Smooth muscle cell (in vitro differentiated cells): Measurements from ENCODE around the gene F12. TPM values are rescaled to one million over a fixed set of nuclear protein-coding genes. Genes with fewer than 3 reads are reported as not detected.

Experiments used
- DNase-seq: peaks from one replicate; lab custom pipeline; 2025; ENCODE audit not compliant: unreplicated experiment; lab: John Stamatoyannopoulos, UW
- H2AFZ ChIP-seq: fragments of 200-600 bp; sonication (generic); 2 replicates; pipeline ENCODE4 v1.6.0; 2016; ENCODE audit warnings: antibody characterized with exemption, low read depth, mild to moderate bottlenecking
- H3F3A ChIP-seq: fragments of 200-600 bp; sonication (generic); 2 replicates; pipeline ENCODE4 v1.6.0; 2017; ENCODE audit warnings: antibody characterized with exemption, low read depth
- H3K27ac ChIP-seq: fragments of 200-600 bp; sonication (generic); 2 replicates; pipeline ENCODE4 v1.5.1; 2016; ENCODE audit warnings: low read depth, mild to moderate bottlenecking
- H3K27me3 ChIP-seq: fragments of 200-600 bp; sonication (generic); 2 replicates; pipeline ENCODE4 v1.6.1; 2016; ENCODE audit warnings: low read depth, mild to moderate bottlenecking
- H3K36me3 ChIP-seq: fragments of 200-600 bp; sonication (generic); 2 replicates; pipeline ENCODE4 v1.5.1; 2016; ENCODE audit warnings: low read depth
- H3K4me1 ChIP-seq: fragments of 200-600 bp; sonication (generic); 2 replicates; pipeline ENCODE4 v1.5.1; 2016; ENCODE audit warnings: low read depth
- H3K4me2 ChIP-seq: fragments of 200-600 bp; sonication (generic); 2 replicates; pipeline ENCODE4 v1.6.0; 2016; ENCODE audit warnings: mild to moderate bottlenecking
- H3K4me3 ChIP-seq: fragments of 200-600 bp; sonication (generic); 2 replicates; pipeline ENCODE4 v1.5.1; 2016; ENCODE audit warnings: mild to moderate bottlenecking
- H3K79me2 ChIP-seq: fragments of 200-600 bp; sonication (generic); 2 replicates; pipeline ENCODE4 v1.6.0; 2016; ENCODE audit warnings: low read depth, mild to moderate bottlenecking
- H3K9ac ChIP-seq: fragments of 200-600 bp; sonication (generic); 2 replicates; pipeline ENCODE4 v1.6.0; 2016; ENCODE audit warnings: low read depth
- H3K9me3 ChIP-seq: fragments of 200-600 bp; sonication (generic); replicated peaks from 2 replicates; pipeline ENCODE4 v1.5.1; 2016; ENCODE audit warnings: low read depth
- H4K20me1 ChIP-seq: fragments of 200-600 bp; sonication (generic); 2 replicates; pipeline ENCODE4 v1.6.0; 2016; ENCODE audit warnings: low read depth
- CTCF ChIP-seq: fragments of 200-600 bp; sonication (generic); IDR thresholded peaks from 2 replicates; pipeline ENCODE4 v1.5.1; 2017; ENCODE audit warnings: borderline replicate concordance, mild to moderate bottlenecking, antibody characterized with exemption; ENCODE audit not compliant: insufficient read depth, poor library complexity, severe bottlenecking
- WGBS: methylation state at CpG from one replicate; pipeline ENCODE4 v1.1.7; 2016; ENCODE audit warnings: low lambda C conversion rate; 5-methylcytosine and 5-hydroxymethylcytosine counted together
- polyA plus RNA-seq: library from polyadenylated mRNA; unstranded; fragments of >200 nt; fragmentation: Nextera tagmentation; extraction: Ambion mirVana; gene quantifications from 2 replicates; pipeline ENCODE4 v1.2.1, GENCODE V29; 2016
- total RNA-seq: library from RNA; depleted of rRNA; stranded (reverse); fragments of >200 nt; gene quantifications from 2 replicates; pipeline ENCODE4 v1.2.3, GENCODE V29; 2014

F12 gene
- total and polyA plus RNA-seq, 2 experiments from 2014 or later: 3.6 to 15.0 TPM

GRCh38 chr5:177452688-177453638, 43.6 kb upstream of the F12 start:
- Histone ChIP-seq H3K79me2 (no peaks in the 10 kb centered on the region), H3K4me1 (peaks cover 22% of the 10 kb centered on the region), H3K27me3 (no peaks in the 10 kb centered on the region), H3K36me3 (no peaks in the 10 kb centered on the region), H4K20me1 (peaks cover 56% of the 10 kb centered on the region), H3K4me3 (no peak overlapping the region), H3K27ac (no peak overlapping the region), H3K9me3 (no peaks in the 10 kb centered on the region), H3K9ac (no peak overlapping the region), H3K4me2 (no peak overlapping the region), H3F3A (peaks cover 27% of the 10 kb centered on the region), H2AFZ (no peak overlapping the region)
- no peak for TF ChIP-seq CTCF
- 91% methylated on average over 17 of the region's 17 CpGs for WGBS
- DNase-seq: no peak

- no peaks in the 10 kb centered on the region for H3K79me2 ChIP-seq
- no peak overlapping the region for H2AFZ ChIP-seq
- H3K4me3 ChIP-seq: no peak overlapping the region
- peaks cover 12% of the 10 kb centered on the region for H3F3A ChIP-seq
- no peaks in the 10 kb centered on the region for H3K36me3 ChIP-seq
- TF ChIP-seq CTCF: no peak
- H3K4me1 ChIP-seq: peaks cover 17% of the 10 kb centered on the region
- 95% methylated on average over 10 of the region's 10 CpGs for WGBS
- no peaks in the 10 kb centered on the region for H3K27me3 ChIP-seq
- no peaks in the 10 kb centered on the region for H3K9me3 ChIP-seq
- H4K20me1 ChIP-seq: peaks cover 37% of the 10 kb centered on the region
- no peak overlapping the region for H3K9ac ChIP-seq
- no peak overlapping the region for H3K27ac ChIP-seq
- H3K4me2 ChIP-seq: no peak overlapping the region
- DNase-seq: no peak
Observed at GRCh38 chr5:177450667-177451424, 41.5 kb upstream of the F12 start.

- H3K4me1 ChIP-seq: peaks cover 19% of the 10 kb centered on the region
- no peak overlapping the region for H3K4me3 ChIP-seq
- H3K4me2 ChIP-seq: no peak overlapping the region
- no peaks in the 10 kb centered on the region for H3K9me3 ChIP-seq
- H3K27ac ChIP-seq: no peak overlapping the region
- no peak overlapping the region for H2AFZ ChIP-seq
- peaks cover 26% of the 10 kb centered on the region for H4K20me1 ChIP-seq
- TF ChIP-seq CTCF: no peak
- H3K79me2 ChIP-seq: no peaks in the 10 kb centered on the region
- 93% methylated on average over 18 of the region's 18 CpGs for WGBS
- peaks cover 9% of the 10 kb centered on the region for H3F3A ChIP-seq
- H3K36me3 ChIP-seq: no peaks in the 10 kb centered on the region
- no peak overlapping the region for H3K9ac ChIP-seq
- no peaks in the 10 kb centered on the region for H3K27me3 ChIP-seq
- no peak for DNase-seq
Observed at GRCh38 chr5:177449140-177450061, 40.0 kb upstream of the F12 start.
